NCI-H774 (cell line): Measurements from ENCODE around the gene NPB.

Experiments used
- DNase-seq: peaks from one replicate; lab custom pipeline; 2025; lab: John Stamatoyannopoulos, UW

The NPB gene

DNA sequence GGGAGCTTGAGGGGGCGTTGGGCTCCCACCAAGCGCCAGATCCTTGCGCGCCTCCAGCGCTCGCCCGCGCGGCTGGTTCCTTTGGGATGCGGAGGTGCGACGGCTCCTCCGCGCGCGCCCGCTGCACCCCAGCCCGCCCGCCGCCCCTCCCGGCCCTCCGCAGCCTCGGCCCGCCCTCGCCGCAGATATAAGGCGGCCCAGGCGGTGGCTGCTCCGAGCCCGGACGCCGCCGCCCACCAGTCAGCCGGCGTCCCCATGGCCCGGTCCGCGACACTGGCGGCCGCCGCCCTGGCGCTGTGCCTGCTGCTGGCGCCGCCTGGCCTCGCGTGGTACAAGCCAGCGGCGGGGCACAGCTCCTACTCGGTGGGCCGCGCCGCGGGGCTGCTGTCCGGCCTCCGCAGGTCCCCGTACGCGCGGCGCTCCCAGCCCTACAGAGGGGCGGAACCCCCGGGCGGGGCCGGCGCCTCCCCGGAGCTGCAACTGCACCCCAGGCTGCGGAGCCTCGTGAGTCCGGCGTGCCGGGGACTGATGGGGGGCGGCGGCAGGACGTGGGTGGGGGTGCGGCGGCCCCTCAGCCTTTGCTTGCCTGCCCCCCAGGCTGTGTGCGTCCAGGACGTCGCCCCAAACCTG lies at the start of gene NPB:
Gene NPB, plus strand, starts transcription at position 216 of the 630 bp plus-strand sequence. Its CDS starts 40 bp downstream, at position 256.
- DNase-seq = no peak

- DNase-seq = no peak
Measured at GRCh38 chr17:81854974-81855774, 46.9 kb upstream of the NPB start.

DNA sequence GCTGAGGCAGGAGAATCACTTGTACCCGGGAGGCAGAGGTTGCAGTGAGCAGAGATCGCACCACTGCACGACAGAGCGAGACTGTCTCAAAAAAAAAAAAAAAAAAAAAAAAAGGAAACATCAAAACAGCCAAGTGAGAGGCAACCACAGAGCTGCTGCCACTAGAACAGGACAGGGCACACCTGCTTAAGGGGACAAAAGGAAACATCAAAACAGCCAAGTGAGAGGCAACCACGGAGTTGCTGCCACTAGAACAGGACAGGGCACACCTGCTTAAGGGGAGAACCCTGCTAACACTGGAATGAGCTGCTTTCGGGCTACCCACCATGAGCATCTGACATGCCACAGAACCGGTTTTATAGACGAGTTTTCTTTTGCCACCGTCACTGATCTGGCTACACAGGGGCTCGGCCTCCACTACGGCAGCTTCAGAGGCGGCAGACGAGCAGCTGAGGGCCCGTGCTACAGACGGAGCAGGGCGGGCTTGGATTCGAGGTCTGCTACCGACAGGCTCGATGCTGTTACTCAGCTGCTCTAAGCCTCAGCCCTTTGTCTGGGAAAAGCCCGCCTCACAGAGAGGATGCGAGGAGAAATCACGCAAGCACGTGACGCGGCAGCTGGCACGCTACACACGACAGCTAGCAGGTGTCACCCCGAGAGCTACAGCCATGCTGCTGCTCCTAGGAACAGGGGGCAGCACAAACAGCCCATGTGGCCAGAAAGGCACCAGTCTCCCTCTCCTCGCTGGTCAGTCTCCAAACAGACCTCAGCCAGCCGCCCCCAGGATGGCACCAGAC lies 43.7 kb upstream of the NPB start:
- DNase-seq = no peak

DNA sequence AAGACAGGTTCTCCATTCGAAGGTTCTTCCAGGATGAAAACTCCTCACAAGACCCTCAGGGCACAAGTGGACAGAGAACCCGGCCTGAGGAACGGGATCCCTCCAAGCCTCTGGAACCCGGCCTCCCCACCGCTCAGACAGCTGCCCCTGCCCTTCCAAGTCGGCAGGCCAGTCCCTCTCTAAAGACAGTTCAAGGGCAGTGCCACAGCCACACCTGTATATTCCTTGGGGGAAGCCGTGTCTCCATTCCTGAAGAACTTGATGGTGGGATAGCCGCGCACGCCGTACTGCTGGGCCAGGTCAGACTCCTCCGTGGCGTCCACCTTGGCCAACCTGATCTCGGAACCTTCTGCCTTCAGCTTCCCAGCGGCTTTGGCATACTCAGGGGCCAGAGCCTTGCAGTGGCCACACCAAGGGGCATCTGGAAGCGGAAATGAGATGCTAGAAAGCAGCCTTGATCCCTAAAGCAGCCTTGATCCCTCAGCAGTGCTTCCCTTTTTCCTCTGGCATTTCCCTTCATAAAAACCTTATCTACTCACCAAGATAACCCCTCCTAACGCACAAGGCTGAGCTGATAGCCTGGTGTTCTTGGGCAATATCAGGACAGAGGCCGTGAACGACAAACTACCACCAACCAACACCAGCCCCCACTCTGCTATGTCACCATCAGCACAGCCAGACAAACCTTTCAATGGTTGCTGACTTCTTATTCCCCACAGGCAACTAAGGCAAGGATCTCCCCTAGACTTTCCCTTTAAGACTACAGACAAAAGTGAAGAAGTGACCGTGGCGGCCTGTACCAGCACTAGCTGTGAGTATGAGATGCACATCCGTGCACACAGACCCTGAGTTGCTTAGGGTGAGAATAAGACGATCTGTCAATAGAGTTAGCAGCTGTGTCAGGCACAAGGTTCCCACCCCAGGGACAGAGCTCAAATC lies 42.8 kb upstream of the NPB start:
- no peak for DNase-seq

DNA sequence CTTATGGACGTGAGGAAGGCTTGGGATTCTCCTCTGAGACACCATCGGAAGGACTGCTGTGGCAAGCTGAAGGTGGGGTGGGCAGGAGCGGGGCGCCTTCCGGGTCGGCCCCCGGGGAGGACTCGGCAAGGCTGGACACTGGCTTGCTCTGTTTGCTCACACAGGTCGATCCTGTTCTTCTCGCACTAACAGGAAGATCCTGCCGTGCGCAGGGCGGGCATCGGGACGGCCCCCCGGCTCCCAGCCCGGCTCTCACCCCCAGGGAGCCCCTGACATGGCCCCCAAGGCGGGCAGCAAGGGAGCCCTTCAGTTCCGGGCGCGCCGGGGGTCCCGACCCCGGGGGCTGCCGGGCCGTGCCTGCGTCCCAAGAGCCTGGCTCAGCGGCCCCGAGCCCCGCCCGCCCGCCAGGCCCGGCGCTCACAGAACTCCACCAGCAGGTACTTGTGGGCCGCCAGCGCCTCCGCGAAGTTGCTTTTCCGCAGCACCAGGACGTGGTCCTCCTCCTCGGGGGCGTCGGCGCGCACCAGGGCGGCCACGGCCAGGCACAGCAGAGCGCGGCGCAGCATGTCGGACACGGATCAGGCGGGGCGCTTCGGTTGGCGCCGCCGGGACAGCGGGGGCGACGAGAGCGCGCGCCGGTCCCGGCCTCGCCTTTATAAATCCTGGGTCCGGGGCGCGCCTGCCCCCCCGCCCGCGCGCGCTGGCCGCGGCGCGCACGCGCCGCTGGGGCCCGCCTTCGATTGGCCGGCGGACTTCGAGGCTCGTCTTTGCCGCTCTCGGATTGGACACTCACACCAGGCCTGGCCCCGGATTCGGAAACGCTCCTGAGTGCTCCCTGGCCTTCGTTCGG lies 41.9 kb upstream of the NPB start, which contains the start of gene P4HB:
Gene P4HB, minus strand, starts transcription at position 630 of the 850 bp plus-strand sequence. Its CDS starts 64 bp downstream, at position 566.
- DNase-seq = no peak

- peak; percentile 100 for DNase-seq
Measured at GRCh38 chr17:81860756-81861568, 41.1 kb upstream of the NPB start.

- no peak for DNase-seq
Measured at GRCh38 chr17:81863123-81863675, 38.8 kb upstream of the NPB start.

DNA sequence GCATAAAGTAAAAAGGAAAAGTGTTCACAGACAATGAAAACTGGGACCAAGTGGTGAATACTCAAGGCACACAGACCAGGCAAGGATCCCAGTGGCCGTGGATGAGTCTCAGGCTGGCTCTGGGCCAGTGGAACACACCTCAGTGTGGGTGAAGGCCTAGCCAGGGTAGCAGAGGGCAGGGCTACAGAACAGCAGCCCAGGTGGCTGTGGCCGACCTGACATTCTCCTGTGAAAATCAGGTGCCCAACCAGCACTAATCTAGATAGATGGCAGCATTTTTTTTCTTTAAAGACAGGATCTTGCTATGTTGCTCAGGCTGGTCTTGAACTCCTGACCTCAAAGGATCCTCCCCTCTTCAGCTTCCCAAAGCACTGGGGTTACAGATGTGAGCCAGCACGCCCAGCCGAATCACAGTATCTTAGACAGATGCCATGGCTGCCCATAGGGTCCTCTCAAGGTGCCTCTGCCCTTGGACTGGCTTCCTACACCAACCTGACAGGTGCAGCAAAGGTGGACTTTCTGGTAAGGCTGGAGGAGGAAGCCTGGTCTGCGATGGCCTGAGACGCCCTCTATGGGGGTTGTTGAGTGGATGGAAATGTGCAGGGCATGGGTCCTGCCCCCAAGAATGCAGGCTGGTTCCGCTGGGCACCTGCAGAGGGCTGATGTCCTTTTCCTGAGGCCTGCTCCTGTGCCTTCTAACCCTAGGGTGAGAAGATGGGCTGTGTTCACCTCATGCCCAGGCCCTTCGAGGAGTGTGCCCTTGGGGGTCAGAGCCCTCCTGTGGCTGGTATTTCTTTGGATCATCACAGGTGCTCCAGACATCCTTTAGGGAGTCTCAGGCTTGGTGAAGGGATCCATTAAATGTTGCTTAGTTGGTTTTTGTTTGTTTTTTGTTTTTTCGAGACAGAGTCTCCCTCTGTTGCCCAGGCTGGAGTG lies 37.9 kb upstream of the NPB start:
- no peak for DNase-seq

GRCh38 chr17:81865358-81865732 lies 36.7 kb upstream of the NPB start:
- no peak for DNase-seq

DNA sequence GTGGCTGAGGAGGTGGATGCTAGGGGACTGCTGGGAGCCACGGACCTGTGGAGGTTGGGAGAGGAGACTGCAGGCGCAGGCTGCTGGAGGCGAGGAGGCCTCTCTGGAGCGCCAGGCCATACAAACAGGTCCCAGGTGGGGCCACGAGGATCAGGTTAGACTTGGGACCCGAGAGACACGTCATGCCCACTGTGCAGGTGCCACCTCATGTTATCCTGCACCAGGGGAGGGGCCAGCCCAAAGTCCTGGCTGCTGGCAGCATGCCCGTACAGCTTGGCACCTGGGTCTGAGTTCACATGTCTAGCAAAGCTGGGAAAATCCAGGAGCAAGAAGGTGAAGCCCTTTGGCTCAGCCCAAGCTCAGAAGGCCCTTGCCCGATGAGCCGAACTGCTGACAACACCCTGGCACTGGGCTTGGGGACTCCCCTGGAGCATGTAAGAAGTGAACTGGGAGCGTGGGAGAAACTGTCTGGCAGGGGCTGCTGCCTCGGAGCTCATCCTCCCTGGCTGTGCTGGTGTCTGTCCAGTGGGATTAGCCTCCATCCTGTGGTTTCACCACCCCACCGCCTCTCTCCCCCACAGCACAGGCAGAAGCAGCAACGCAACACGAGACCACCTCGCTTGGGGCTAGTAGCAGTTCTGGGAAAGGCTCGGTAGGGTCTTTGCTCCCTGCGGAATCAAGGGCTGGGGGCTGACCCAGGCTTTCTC lies 36.2 kb upstream of the NPB start:
- no peak for DNase-seq

DNA sequence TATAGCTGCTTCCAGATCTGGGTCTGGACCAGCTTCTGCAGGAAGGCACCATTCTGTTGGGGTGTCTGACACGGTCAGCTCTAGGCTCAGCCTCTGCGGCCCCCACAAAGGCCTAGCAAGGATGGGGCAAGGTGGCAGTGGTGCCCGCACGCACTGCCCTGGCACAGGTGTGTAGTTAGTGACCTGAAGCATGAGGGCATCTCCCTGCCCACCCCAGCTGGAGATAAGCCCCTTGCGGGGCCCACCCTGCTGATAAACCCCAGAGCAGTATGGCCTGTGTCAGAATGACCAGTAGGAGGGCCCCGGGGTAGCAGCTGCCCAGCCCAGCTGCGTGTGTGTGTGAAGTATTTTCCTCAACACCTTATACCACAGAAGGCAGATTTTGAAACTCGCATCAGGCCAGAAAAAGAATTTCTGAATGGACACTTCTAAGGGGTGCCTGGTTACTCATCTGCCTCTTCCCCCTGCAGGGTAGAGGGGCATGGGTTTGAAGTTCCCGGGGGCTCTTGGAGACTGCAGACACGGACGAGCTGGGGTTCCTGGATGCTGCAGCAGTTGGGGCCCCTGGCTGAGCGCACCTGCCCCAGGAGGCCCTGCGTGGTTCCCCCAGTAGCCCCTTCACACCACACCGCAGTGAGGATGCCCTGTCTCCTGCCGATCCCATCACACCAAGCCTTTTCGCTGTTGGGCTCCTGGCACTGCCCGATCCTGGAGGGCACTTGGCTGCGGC lies 35.4 kb upstream of the NPB start:
- DNase-seq = no peak

- no peak for DNase-seq
Measured at GRCh38 chr17:81867170-81867990, 34.7 kb upstream of the NPB start.

- no peak for DNase-seq
Measured at GRCh38 chr17:81867991-81868673, 33.9 kb upstream of the NPB start.

DNA sequence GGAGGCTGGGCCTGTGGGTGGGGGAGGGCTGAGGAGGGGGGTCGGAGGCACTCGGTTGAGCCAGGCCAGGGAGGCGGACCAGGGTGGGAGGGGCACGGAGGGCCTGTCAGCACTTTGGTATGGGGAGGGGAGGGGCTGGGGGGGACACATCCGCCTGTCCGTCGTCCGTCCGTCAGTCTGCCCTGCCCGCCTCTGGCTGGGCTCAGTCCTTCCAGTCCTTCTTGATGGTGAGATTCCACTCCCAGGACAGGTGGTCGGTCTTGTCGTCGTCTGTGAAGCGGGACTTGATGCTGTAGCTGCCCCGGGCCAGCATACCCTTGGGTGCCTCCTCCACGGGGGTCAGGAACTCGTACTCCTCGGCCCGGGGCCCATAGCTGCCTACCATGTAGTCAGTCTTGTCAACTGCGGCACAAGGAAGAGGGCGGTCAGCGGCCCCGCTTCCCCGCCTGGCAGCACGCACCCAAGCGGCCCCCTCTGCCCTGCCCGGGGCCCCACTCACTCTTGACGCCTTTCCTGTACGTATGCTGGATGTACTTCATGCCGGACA lies 33.3 kb upstream of the NPB start:
- DNase-seq = no peak
